HepG2 (cell line): ENCODE results near the gene MSI2. TPM values are rescaled to one million over a fixed set of nuclear protein-coding genes. Genes with fewer than 3 reads are reported as not detected.

Experiments used
- ATF4 ChIP-seq, 2 experiments: fragments of 450-650 bp in 1 of 2; sonication (generic) in 1 of 2; formaldehyde crosslinking; IDR thresholded peaks; 2 replicates each; pipeline versions ENCODE4 v1.5.0 to v1.8.0; 2020 to 2022; ENCODE audit warnings: mild to moderate bottlenecking in 1 of 2, missing genetic modification reagents in 1 of 2
- CBFB ChIP-seq: sonication (generic); formaldehyde crosslinking; IDR thresholded peaks from 2 replicates; pipeline ENCODE4 v1.4.0; 2020; ENCODE audit warnings: missing genetic modification reagents
- CENPX ChIP-seq: sonication (generic); formaldehyde crosslinking; IDR thresholded peaks from 2 replicates; pipeline ENCODE4 v1.9.0; 2021; ENCODE audit warnings: mild to moderate bottlenecking, missing genetic modification reagents, moderate library complexity
- DPF2 ChIP-seq: sonication (generic); formaldehyde crosslinking; IDR thresholded peaks from 2 replicates; pipeline ENCODE4 v1.4.0; 2020; ENCODE audit warnings: mild to moderate bottlenecking, low read depth, missing genetic modification reagents, borderline replicate concordance
- ELF4 ChIP-seq: sonication (generic); formaldehyde crosslinking; IDR thresholded peaks from 2 replicates; pipeline ENCODE4 v1.5.0; 2020; ENCODE audit warnings: missing genetic modification reagents, mild to moderate bottlenecking, moderate library complexity, borderline replicate concordance
- FLYWCH1 ChIP-seq: sonication (generic); formaldehyde crosslinking; IDR thresholded peaks from 2 replicates; pipeline ENCODE4 v1.8.1; 2023; ENCODE audit warnings: mild to moderate bottlenecking, missing genetic modification reagents
- KAT7 ChIP-seq: IDR thresholded peaks from 2 replicates; pipeline ENCODE4 v1.6.1; 2018; ENCODE audit warnings: borderline replicate concordance, missing compliant biosample characterization
- MAFK ChIP-seq, 2 experiments: IDR thresholded peaks in 1 of 2; conservative IDR thresholded peaks in 1 of 2; 2 replicates each; pipeline ENCODE4 v1.6.1; 2011; ENCODE audit warnings: improper control_type of control experiment in 2 of 2, low read length in 2 of 2
- RBFOX2 ChIP-seq: fragments of 200-400 bp; formaldehyde crosslinking; IDR thresholded peaks from 2 replicates; pipeline ENCODE4 v1.6.1; 2017; ENCODE audit warnings: low read depth, mild to moderate bottlenecking, low read length
- SMARCC2 ChIP-seq: fragments of 450-650 bp; IDR thresholded peaks from 2 replicates; pipeline ENCODE4 v1.6.1; 2017; ENCODE audit warnings: antibody characterized with exemption, mild to moderate bottlenecking
- ZBTB34 ChIP-seq: sonication (generic); formaldehyde crosslinking; IDR thresholded peaks from 2 replicates; pipeline ENCODE4 v1.8.0; 2022; ENCODE audit warnings: mild to moderate bottlenecking, missing genetic modification reagents
- ZFP1 ChIP-seq: IDR thresholded peaks from 2 replicates; pipeline ENCODE4 v1.6.1; 2016
- ZMYM4 ChIP-seq: sonication (generic); formaldehyde crosslinking; IDR thresholded peaks from 2 replicates; pipeline ENCODE4 v1.8.1; 2023; ENCODE audit warnings: mild to moderate bottlenecking, missing genetic modification reagents
- ZNF652 ChIP-seq: IDR thresholded peaks from 2 replicates; pipeline ENCODE4 v1.6.1; 2016; ENCODE audit warnings: low read depth, borderline replicate concordance
- ZNF776 ChIP-seq: sonication (generic); formaldehyde crosslinking; IDR thresholded peaks from 2 replicates; pipeline ENCODE4 v1.4.0; 2020; ENCODE audit warnings: mild to moderate bottlenecking, missing genetic modification reagents
- ZNF850 ChIP-seq: sonication (generic); formaldehyde crosslinking; conservative IDR thresholded peaks from 2 replicates; pipeline ENCODE4 v1.9.0; 2021; ENCODE audit warnings: mild to moderate bottlenecking, missing genetic modification reagents
- polyA plus RNA-seq, 8 experiments: library from polyadenylated mRNA; depleted of rRNA in 3 of 8; stranded (reverse) in 7 of 8; unstranded in 1 of 8; fragments of >200 nt; fragmentation: Illumina TruSeq in 4 of 8; extraction: Trizol in 4 of 8; gene quantifications; 2 replicates each; pipeline versions ENCODE4 v1.2.1 to v1.2.3, GENCODE V29; 2011 to 2016; ENCODE audit warnings: low read depth in 4 of 8, missing spikeins in 1 of 8, mixed read lengths in 1 of 8; ENCODE audit not compliant: insufficient read depth in 1 of 8
- total RNA-seq, 5 experiments: library from RNA; depleted of rRNA; stranded (reverse); fragments of >200 nt; fragmentation: Illumina TruSeq; extraction: Trizol; gene quantifications; 2 replicates each; pipeline ENCODE4 v1.2.3, GENCODE V29; 2016; ENCODE audit warnings: low read depth in 1 of 5

The MSI2 gene
- total and polyA plus RNA-seq, 2 of the 13 experiments (the other 11 are each of a cell fraction or from before 2014, with no cell fraction given) = 77.5 to 78.4 TPM

- TF ChIP-seq ZBTB34 (CRISPR knock-in tag) (0 out of 2 replicates have a peak, but pooled peaks have one; percentile 53), ZFP1 (CRISPR knock-in tag) (peak; percentile 18; the same call in 1 of the 2 replicates), ATF4 (CRISPR knock-in tag; IDR thresholded peaks at IDR 0.05) (peak in 1 of 2 experiments; percentile 78; a peak in 2 of 4 replicates), CENPX (no peak), ZMYM4 (peak; percentile 48; the same call in 1 of the 2 replicates), ZNF776 (CRISPR knock-in tag) (no peak), KAT7 (CRISPR knock-in tag) (peak; percentile 70; the same call in 1 of the 2 replicates), RBFOX2 (0 out of 2 replicates have a peak, but pooled peaks have one; percentile 19), ZNF652 (no peak), ZNF850 (CRISPR knock-in tag) (no peak), CBFB (peak; percentile 49; the same call in 1 of the 2 replicates), DPF2 (0 out of 2 replicates have a peak, but pooled peaks have one; percentile 34), ELF4 (CRISPR knock-in tag) (no peak), MAFK (conservative IDR thresholded peaks at IDR 0.05 in 1 of 2, IDR thresholded peaks at IDR 0.05 in 1 of 2; ENCODE audit: low read length in 2 of 2) (peak in 1 of 2 experiments; percentile 52; a peak in 3 of 4 replicates), FLYWCH1 (no peak), SMARCC2 (no peak)
Measured at GRCh38 chr17:57370037-57370581, 113.8 kb downstream of the MSI2 start (continued).
